IMR-90 (cell line): ENCODE measurements around the gene NIPA2. TPM values are rescaled to one million over a fixed set of nuclear protein-coding genes. Genes with fewer than 3 reads are reported as not detected.

ENCODE experiments used
- ATAC-seq: fragments of 200-7000 bp; cut with Tn5 transposase; 2 replicates; pipeline ENCODE4 v1.9.1; 2020; ENCODE audit warnings: low read depth, mild to moderate bottlenecking, moderate library complexity
- BruUV-seq: library from RNA; stranded (reverse); fragments of 400-500 nt; replicated peaks from 2 replicates; lab custom pipeline; 2021; lab: Mats Ljungman, UMichigan
- CTCF ChIA-PET: fragments of 300-600 bp; formaldehyde crosslinking; extraction: SDS; loops from one replicate; lab custom pipeline; 2021; ENCODE audit warnings: antibody characterized with exemption; lab: Yijun Ruan, JAX
- POLR2A ChIA-PET: fragments of 300-600 bp; sonication (Branson Sonifier 250); formaldehyde crosslinking; loops from one replicate; lab custom pipeline; 2022; ENCODE audit warnings: antibody characterized with exemption; ENCODE audit not compliant: unreplicated experiment; lab: Charles Lee
- DNase-seq: peaks from one replicate; pipeline ENCODE4 v3.0.0; 2013
- H2AFZ ChIP-seq: replicated peaks from 2 replicates; pipeline ENCODE3; 2013; ENCODE audit warnings: low read length, mild to moderate bottlenecking; ENCODE audit not compliant: poor library complexity
- H2AK5ac ChIP-seq: 2 replicates; pipeline ENCODE4 v1.6.1; 2013; ENCODE audit warnings: low read depth, low read length, inconsistent platforms
- H2AK9ac ChIP-seq: replicated peaks from 2 replicates; pipeline ENCODE3; 2013; ENCODE audit warnings: mild to moderate bottlenecking, low read depth, low read length, moderate library complexity; ENCODE audit not compliant: poor library complexity
- H2BK120ac ChIP-seq: 2 replicates; pipeline ENCODE4 v1.6.1; 2013; ENCODE audit warnings: low read depth, low read length, inconsistent platforms
- H2BK15ac ChIP-seq: 3 replicates; pipeline ENCODE4 v1.6.1; 2013; ENCODE audit warnings: low read depth, low read length, inconsistent platforms
- H2BK20ac ChIP-seq: 2 replicates; pipeline ENCODE4 v1.6.1; 2013; ENCODE audit warnings: low read depth, mild to moderate bottlenecking, inconsistent platforms, low read length, moderate library complexity
- H2BK5ac ChIP-seq: 2 replicates; pipeline ENCODE4 v1.6.1; 2013; ENCODE audit warnings: mild to moderate bottlenecking, low read depth, low read length, inconsistent platforms; ENCODE audit not compliant: poor library complexity, severe bottlenecking
- H3K14ac ChIP-seq: replicated peaks from 2 replicates; pipeline ENCODE4 v1.6.1; 2013; ENCODE audit warnings: low read depth, low read length, inconsistent platforms
- H3K18ac ChIP-seq: 2 replicates; pipeline ENCODE4 v1.6.1; 2013; ENCODE audit warnings: low read depth, low read length, control low read depth
- H3K23ac ChIP-seq: 2 replicates; pipeline ENCODE4 v1.6.1; 2013; ENCODE audit warnings: low read depth, low read length, inconsistent platforms
- H3K27ac ChIP-seq: 2 replicates; pipeline ENCODE4 v1.5.1; 2013; ENCODE audit warnings: mild to moderate bottlenecking, control low read depth, low read length; ENCODE audit not compliant: insufficient read depth
- H3K27me3 ChIP-seq: 2 replicates; pipeline ENCODE4 v1.6.1; 2013; ENCODE audit warnings: low read length; ENCODE audit not compliant: control insufficient read depth, insufficient read depth
- H3K36me3 ChIP-seq: 2 replicates; pipeline ENCODE4 v1.6.1; 2013; ENCODE audit warnings: low read length, mixed read lengths; ENCODE audit not compliant: control insufficient read depth, insufficient read depth
- H3K4ac ChIP-seq: 2 replicates; pipeline ENCODE4 v1.6.1; 2013; ENCODE audit warnings: low read depth, low read length, inconsistent platforms
- H3K4me1 ChIP-seq: 2 replicates; pipeline ENCODE4 v1.6.1; 2013; ENCODE audit warnings: low read length, mixed read lengths; ENCODE audit not compliant: control insufficient read depth, insufficient read depth
- H3K4me2 ChIP-seq: 2 replicates; pipeline ENCODE4 v1.6.1; 2013; ENCODE audit warnings: low read depth, mild to moderate bottlenecking, control low read depth, low read length, moderate library complexity
- H3K4me3 ChIP-seq: 2 replicates; pipeline ENCODE4 v1.5.1; 2013; ENCODE audit warnings: low read depth, mild to moderate bottlenecking, control low read depth, low read length, moderate library complexity; ENCODE audit not compliant: insufficient read depth
- H3K56ac ChIP-seq: 2 replicates; pipeline ENCODE4 v1.6.1; 2013; ENCODE audit warnings: low read length, inconsistent platforms; ENCODE audit not compliant: insufficient read depth; ENCODE audit errors: extremely low read depth
- H3K79me1 ChIP-seq, 2 experiments: 2 replicates each; pipeline ENCODE4 v1.6.1; 2013; ENCODE audit warnings: low read length in 2 of 2, inconsistent platforms in 1 of 2, low read depth in 1 of 2
- H3K9ac ChIP-seq: 2 replicates; pipeline ENCODE4 v1.6.1; 2013; ENCODE audit warnings: low read depth, low read length, control low read depth
- H3K9me1 ChIP-seq: 2 replicates; pipeline ENCODE4 v1.6.1; 2013; ENCODE audit warnings: low read length, inconsistent platforms; ENCODE audit not compliant: insufficient read depth
- H3K9me3 ChIP-seq: 2 replicates; pipeline ENCODE4 v1.6.1; 2013; ENCODE audit warnings: low read length; ENCODE audit not compliant: control insufficient read depth, insufficient read depth
- H4K20me1 ChIP-seq: 2 replicates; pipeline ENCODE4 v1.6.1; 2013; ENCODE audit warnings: low read length, inconsistent platforms; ENCODE audit not compliant: insufficient read depth
- H4K5ac ChIP-seq: 2 replicates; pipeline ENCODE4 v1.6.1; 2013; ENCODE audit warnings: mild to moderate bottlenecking, low read depth, low read length, control low read depth
- H4K8ac ChIP-seq, 2 experiments: 2 replicates each; pipeline ENCODE4 v1.6.1; 2013; ENCODE audit warnings: low read depth in 2 of 2, low read length in 2 of 2, control low read depth in 1 of 2, inconsistent platforms in 1 of 2
- H4K91ac ChIP-seq: 2 replicates; pipeline ENCODE4 v1.6.1; 2013; ENCODE audit warnings: low read depth, low read length, inconsistent platforms; ENCODE audit not compliant: insufficient read depth
- BHLHE40 ChIP-seq: fragments of 150-350 bp; IDR thresholded peaks from 2 replicates; pipeline ENCODE4 v1.6.1; 2016; ENCODE audit warnings: mild to moderate bottlenecking, low read depth, low read length
- CEBPB ChIP-seq: IDR thresholded peaks from 2 replicates; pipeline ENCODE4 v1.6.1; 2012; ENCODE audit warnings: low read depth, low read length, improper control_type of control experiment
- CHD1 ChIP-seq: IDR thresholded peaks from 2 replicates; pipeline ENCODE4 v1.6.1; 2012; ENCODE audit warnings: low read depth, low read length, improper control_type of control experiment
- CTCF ChIP-seq: conservative IDR thresholded peaks from 2 replicates; pipeline ENCODE4 v1.5.1; 2012; ENCODE audit warnings: mild to moderate bottlenecking, low read depth, low read length, improper control_type of control experiment
- ELK1 ChIP-seq: fragments of 150-350 bp; IDR thresholded peaks from 2 replicates; pipeline ENCODE4 v1.6.1; 2016; ENCODE audit warnings: low read depth, mild to moderate bottlenecking, low read length, moderate library complexity, borderline replicate concordance
- FOS ChIP-seq: fragments of 150-350 bp; IDR thresholded peaks from 2 replicates; pipeline ENCODE4 v1.6.1; 2016; ENCODE audit warnings: low read depth, low read length
- MAFK ChIP-seq: IDR thresholded peaks from 2 replicates; pipeline ENCODE4 v1.6.1; 2012; ENCODE audit warnings: low read depth, low read length, improper control_type of control experiment
- MAZ ChIP-seq: IDR thresholded peaks from 2 replicates; pipeline ENCODE4 v1.6.1; 2012; ENCODE audit warnings: low read depth, mild to moderate bottlenecking, low read length, improper control_type of control experiment, moderate library complexity, borderline replicate concordance
- MXI1 ChIP-seq: IDR thresholded peaks from 2 replicates; pipeline ENCODE4 v1.6.1; 2012; ENCODE audit warnings: low read depth, mild to moderate bottlenecking, low read length, moderate library complexity, borderline replicate concordance
- NFE2L2 ChIP-seq: fragments of 150-350 bp; IDR thresholded peaks from 2 replicates; pipeline ENCODE4 v1.6.1; 2016; ENCODE audit warnings: low read depth, mild to moderate bottlenecking, low read length
- POLR2A ChIP-seq: IDR thresholded peaks from 2 replicates; pipeline ENCODE4 v1.6.1; 2012; ENCODE audit warnings: mild to moderate bottlenecking, low read depth, low read length
- RAD21 ChIP-seq: IDR thresholded peaks from 2 replicates; pipeline ENCODE4 v1.6.1; 2012; ENCODE audit warnings: low read length, improper control_type of control experiment
- RCOR1 ChIP-seq: IDR thresholded peaks from 2 replicates; pipeline ENCODE4 v1.6.1; 2012; ENCODE audit warnings: mild to moderate bottlenecking, low read length, improper control_type of control experiment; ENCODE audit not compliant: insufficient replicate concordance
- RFX5 ChIP-seq: IDR thresholded peaks from 2 replicates; pipeline ENCODE4 v1.8.0; 2012; ENCODE audit warnings: low read depth, mild to moderate bottlenecking, low read length, moderate library complexity
- SMC3 ChIP-seq: fragments of 150-350 bp; IDR thresholded peaks from 2 replicates; pipeline ENCODE4 v1.6.1; 2016; ENCODE audit warnings: low read depth, mild to moderate bottlenecking, antibody characterized with exemption, low read length, moderate library complexity
- USF2 ChIP-seq: fragments of 150-350 bp; IDR thresholded peaks from 2 replicates; pipeline ENCODE4 v1.6.1; 2017; ENCODE audit warnings: mild to moderate bottlenecking, antibody characterized with exemption, low read length, low read depth
- dilution Hi-C: fragments of 300-500 bp; cut with HindIII; formaldehyde crosslinking; loops from one replicate; pipeline ENCODE4 v1.14.3; 2018; ENCODE audit warnings: low sequenced_read_pairs; ENCODE audit not compliant: unreplicated experiment
- in situ Hi-C: fragments of 300-500 bp; cut with MboI; formaldehyde crosslinking; loops from 3 replicates; pipeline ENCODE4 v1.14.3; 2019; ENCODE audit warnings: low sequenced_read_pairs, inconsistent platforms, mixed read lengths
- intact Hi-C: fragments of 100-400 bp; cut with micrococcal nuclease; formaldehyde crosslinking; loops from 2 replicates; pipeline ENCODE4 v1.10.0; 2022
- polyA plus RNA-seq, 3 experiments: library from polyadenylated mRNA; depleted of rRNA; stranded (reverse); fragments of >200 nt; gene quantifications; 2 replicates each; pipeline ENCODE4 v1.2.3, GENCODE V29; 2012; ENCODE audit warnings: low replicate concordance in 1 of 3
- total RNA-seq: library from RNA; depleted of rRNA; stranded (reverse); fragments of >200 nt; gene quantifications from 2 replicates; pipeline ENCODE4 v1.2.3, GENCODE V29; 2012

Gene NIPA2
- total and polyA plus RNA-seq, 2 of the 4 experiments (the other 2 are of a cell fraction): 33.0 to 38.0 TPM

GRCh38 chr15:22796079-22796478, 42.4 kb upstream of the NIPA2 start:
- Histone ChIP-seq H4K91ac (no peak overlapping the region), H4K8ac (no peak overlapping the region), H3K4me1 (no peaks in the 10 kb centered on the region), H2AK9ac (no peak overlapping the region), H3K79me1 (peaks cover 10 to 21% of the 10 kb centered on the region in 2 experiments; a peak in 3 of 4 replicates), H3K56ac (no peak overlapping the region), H4K5ac (no peak overlapping the region), H3K4ac (no peak overlapping the region), H3K18ac (no peak overlapping the region), H3K14ac (no peak overlapping the region), H3K36me3 (no peaks in the 10 kb centered on the region), H2AK5ac (no peak overlapping the region), H3K4me3 (no peak overlapping the region), H3K4me2 (no peak overlapping the region), H2BK5ac (no peak overlapping the region), H2BK120ac (no peak overlapping the region), H3K9me1 (peaks cover 10% of the 10 kb centered on the region; the same call in 1 of the 2 replicates), H2AFZ (no peak overlapping the region), H3K23ac (no peak overlapping the region), H2BK20ac (no peak overlapping the region), H3K27ac (no peak overlapping the region), H3K9ac (no peak overlapping the region), H4K20me1 (no peaks in the 10 kb centered on the region), H3K27me3 (no peaks in the 10 kb centered on the region), H2BK15ac (no peak overlapping the region), H3K9me3 (no peaks in the 10 kb centered on the region)
- no peak for ATAC-seq
- CTCF ChIA-PET: no interaction called here
- dilution Hi-C loops (no loop called here), intact Hi-C loops (no loop called here), in situ Hi-C loops (no loop called here)
- BruUV-seq: no TSS peak
- POLR2A ChIA-PET: no interaction called here
- TF ChIP-seq RCOR1: no peak
- no peak for TF ChIP-seq MAFK
- no peak for TF ChIP-seq BHLHE40
- no peak for TF ChIP-seq ELK1
- no peak for TF ChIP-seq POLR2A
- TF ChIP-seq MAZ: no peak
- no peak for TF ChIP-seq USF2
- no peak for TF ChIP-seq CTCF
- TF ChIP-seq NFE2L2: no peak
- TF ChIP-seq RAD21: no peak
- TF ChIP-seq RFX5: no peak
- TF ChIP-seq CHD1: no peak
- TF ChIP-seq CEBPB: no peak
- TF ChIP-seq MXI1: no peak
- TF ChIP-seq SMC3: no peak
- no peak for TF ChIP-seq FOS
- no peak for DNase-seq
